CD4-positive, alpha-beta T cell (primary cell): ENCODE data around the gene CDKAL1. TPM values are rescaled to one million over a fixed set of nuclear protein-coding genes. Genes with fewer than 3 reads are reported as not detected.

ENCODE experiments used
- ATAC-seq: fragments of 200-7000 bp; cut with Tn5 transposase; one replicate; pipeline ENCODE4 v1.10.0; 2022; ENCODE audit warnings: mild to moderate bottlenecking; ENCODE audit not compliant: poor library complexity
- CTCF ChIA-PET: fragments of 350-600 bp; sonication (Branson Sonifier 250); formaldehyde crosslinking; loops from one replicate; lab custom pipeline; 2021; ENCODE audit warnings: antibody characterized with exemption, inconsistent platforms; lab: Charles Lee
- POLR2A ChIA-PET: fragments of 350-600 bp; sonication (Branson Sonifier 250); formaldehyde crosslinking; loops from one replicate; lab custom pipeline; 2021; ENCODE audit warnings: antibody characterized with exemption, inconsistent platforms; lab: Charles Lee
- DNase-seq, 14 experiments: peaks; one replicate each; pipeline ENCODE4 v3.0.0-alpha.2; 2013 to 2020; ENCODE audit warnings: mixed read lengths in 2 of 14
- H3K27ac ChIP-seq, 2 donors: one replicate each; pipeline versions ENCODE4 v1.5.1 to v1.7.0; 2013; ENCODE audit warnings: low read length in 2 of 2, low read depth in 1 of 2, mild to moderate bottlenecking in 1 of 2
- H3K27me3 ChIP-seq, 2 experiments: 1 replicate in 1 of 2; 2 replicates in 1 of 2; pipeline versions ENCODE4 v1.6.1 to v1.7.0; 2013; ENCODE audit warnings: low read length in 2 of 2, control low read depth in 1 of 2, mild to moderate bottlenecking in 1 of 2, moderate library complexity in 1 of 2; ENCODE audit not compliant: insufficient read depth in 2 of 2, control insufficient read depth in 1 of 2
- H3K36me3 ChIP-seq: one replicate; pipeline ENCODE4 v1.6.1; 2013; ENCODE audit warnings: low read length, control low read depth; ENCODE audit not compliant: insufficient read depth
- H3K4me1 ChIP-seq: one replicate; pipeline ENCODE4 v1.6.1; 2013; ENCODE audit warnings: low read length, control low read depth; ENCODE audit not compliant: insufficient read depth
- H3K4me3 ChIP-seq: one replicate; pipeline ENCODE4 v1.5.1; 2013; ENCODE audit warnings: mild to moderate bottlenecking, low read length, moderate library complexity
- H3K9me3 ChIP-seq, 2 experiments: 1 replicate in 1 of 2; 2 replicates in 1 of 2; pipeline versions ENCODE4 v1.6.1 to v1.7.0; 2013; ENCODE audit warnings: low read length in 2 of 2, mild to moderate bottlenecking in 2 of 2, control low read depth in 1 of 2, moderate library complexity in 1 of 2; ENCODE audit not compliant: control insufficient read depth in 1 of 2, insufficient read depth in 1 of 2
- H3K27ac Mint-ChIP-seq: one replicate; pipeline ENCODE4 v1.8.0; 2020; ENCODE audit warnings: mixed read lengths
- H3K27me3 Mint-ChIP-seq: one replicate; pipeline ENCODE4 v1.8.0; 2021; ENCODE audit warnings: mixed read lengths
- H3K36me3 Mint-ChIP-seq: one replicate; pipeline ENCODE4 v1.8.0; 2021; ENCODE audit warnings: low read depth, mixed read lengths
- H3K4me1 Mint-ChIP-seq: one replicate; pipeline ENCODE4 v1.8.0; 2021; ENCODE audit warnings: low read depth, mixed read lengths
- H3K4me3 Mint-ChIP-seq: one replicate; pipeline ENCODE4 v1.8.0; 2020; ENCODE audit warnings: mild to moderate bottlenecking, mixed read lengths
- H3K9me3 Mint-ChIP-seq: one replicate; pipeline ENCODE4 v1.8.0; 2020; ENCODE audit warnings: mixed read lengths
- CTCF ChIP-seq: fragments of 200-600 bp; IDR thresholded peaks from one replicate; pipeline ENCODE4 v1.8.0; 2022; ENCODE audit warnings: antibody characterized with exemption, mild to moderate bottlenecking
- intact Hi-C, 2 experiments: fragments of 100-400 bp; cut with DNase I in 1 of 2; cut with micrococcal nuclease in 1 of 2; formaldehyde crosslinking; loops; one replicate each; pipeline versions ENCODE4 v1.15.1 to v1.9.0; 2023 to 2025; cut with DNase I, micrococcal nuclease
- total RNA-seq, 174 experiments: library from RNA in 2 of 174; stranded (reverse) in 2 of 174; gene quantifications; one replicate each; pipeline ENCODE4 v1.2.3 and lab custom pipeline; 2021 to 2026

Gene CDKAL1
- total RNA-seq, 2 experiments from 2014 or later, result 21.3 to 23.9 TPM

GRCh38 chr6:20882014-20882413, 347.8 kb downstream of the CDKAL1 start:
- no peaks in the 10 kb centered on the region for H3K36me3 ChIP-seq
- peaks cover 10 to 20% of the 10 kb centered on the region in 2 experiments for H3K9me3 ChIP-seq
- no peak for DNase-seq
- peaks cover 18% of the 10 kb centered on the region for H3K9me3 Mint-ChIP-seq
- no peaks in the 10 kb centered on the region for H3K27me3 Mint-ChIP-seq
- TF ChIP-seq CTCF, result no peak
- peaks cover 92% of the 10 kb centered on the region for H3K36me3 Mint-ChIP-seq
- ChIA-PET POLR2A (no interaction called here), CTCF (no interaction called here)
- no peak overlapping the region for H3K4me3 Mint-ChIP-seq
- no peaks in the 10 kb centered on the region for H3K4me1 Mint-ChIP-seq
- H3K27me3 ChIP-seq, result no peaks in the 10 kb centered on the region
- ATAC-seq, result no peak
- H3K4me3 ChIP-seq, result no peak overlapping the region
- no peak overlapping the region for H3K27ac ChIP-seq
- intact Hi-C loops, result no loop called here
- H3K4me1 ChIP-seq, result no peaks in the 10 kb centered on the region
- H3K27ac Mint-ChIP-seq, result no peak overlapping the region

- Histone ChIP-seq H3K27ac (no peak overlapping the region), H3K27me3 (no peaks in the 10 kb centered on the region), H3K4me1 (no peaks in the 10 kb centered on the region), H3K9me3 (peaks cover 14 to 20% of the 10 kb centered on the region in 2 experiments), H3K4me3 (no peak overlapping the region), H3K36me3 (no peaks in the 10 kb centered on the region)
- intact Hi-C loops, result no loop called here
- Mint-ChIP-seq H3K27me3 (no peaks in the 10 kb centered on the region), H3K36me3 (peaks cover 80% of the 10 kb centered on the region), H3K4me1 (no peaks in the 10 kb centered on the region), H3K4me3 (no peak overlapping the region), H3K9me3 (peaks cover 22% of the 10 kb centered on the region), H3K27ac (no peak overlapping the region)
- DNase-seq, result no peak
- ATAC-seq, result no peak
- ChIA-PET CTCF (no interaction called here), POLR2A (no interaction called here)
- TF ChIP-seq CTCF, result no peak
These were observed 350.8 kb downstream of the CDKAL1 start for GRCh38 chr6:20885076-20885475.

- no peak for TF ChIP-seq CTCF
- ATAC-seq (no peak), DNase-seq (no peak)
- Mint-ChIP-seq H3K36me3 (peaks cover 53% of the 10 kb centered on the region), H3K27ac (no peak overlapping the region), H3K4me1 (no peaks in the 10 kb centered on the region), H3K27me3 (no peaks in the 10 kb centered on the region), H3K9me3 (peaks cover 5% of the 10 kb centered on the region), H3K4me3 (no peak overlapping the region)
- POLR2A ChIA-PET, result no interaction called here
- Histone ChIP-seq H3K27ac (no peak overlapping the region), H3K9me3 (peaks cover 8% of the 10 kb centered on the region in 2 experiments), H3K4me3 (no peak overlapping the region), H3K4me1 (no peaks in the 10 kb centered on the region), H3K27me3 (no peaks in the 10 kb centered on the region), H3K36me3 (no peaks in the 10 kb centered on the region)
- intact Hi-C loops, result no loop called here
- CTCF ChIA-PET, result no interaction called here
These were observed 356.9 kb downstream of the CDKAL1 start for GRCh38 chr6:20891161-20891560.
